Forelimb muscle (tissue), 1 donor: ENCODE data around the gene GP1BA. TPM values are rescaled to one million over a fixed set of nuclear protein-coding genes. Genes with fewer than 3 reads are reported as not detected.

Experiments used
- DNase-seq: peaks from one replicate; pipeline ENCODE4 v3.0.0-alpha.2; 2013; ENCODE audit warnings: low read depth
- polyA plus RNA-seq: library from polyadenylated mRNA; unstranded; fragments of 120-200 nt; gene quantifications from one replicate; pipeline ENCODE4 v1.2.1, GENCODE V29; 2013; ENCODE audit not compliant: insufficient read length

GP1BA gene
- polyA plus RNA-seq, 1 donor: 0.92 TPM

DNA sequence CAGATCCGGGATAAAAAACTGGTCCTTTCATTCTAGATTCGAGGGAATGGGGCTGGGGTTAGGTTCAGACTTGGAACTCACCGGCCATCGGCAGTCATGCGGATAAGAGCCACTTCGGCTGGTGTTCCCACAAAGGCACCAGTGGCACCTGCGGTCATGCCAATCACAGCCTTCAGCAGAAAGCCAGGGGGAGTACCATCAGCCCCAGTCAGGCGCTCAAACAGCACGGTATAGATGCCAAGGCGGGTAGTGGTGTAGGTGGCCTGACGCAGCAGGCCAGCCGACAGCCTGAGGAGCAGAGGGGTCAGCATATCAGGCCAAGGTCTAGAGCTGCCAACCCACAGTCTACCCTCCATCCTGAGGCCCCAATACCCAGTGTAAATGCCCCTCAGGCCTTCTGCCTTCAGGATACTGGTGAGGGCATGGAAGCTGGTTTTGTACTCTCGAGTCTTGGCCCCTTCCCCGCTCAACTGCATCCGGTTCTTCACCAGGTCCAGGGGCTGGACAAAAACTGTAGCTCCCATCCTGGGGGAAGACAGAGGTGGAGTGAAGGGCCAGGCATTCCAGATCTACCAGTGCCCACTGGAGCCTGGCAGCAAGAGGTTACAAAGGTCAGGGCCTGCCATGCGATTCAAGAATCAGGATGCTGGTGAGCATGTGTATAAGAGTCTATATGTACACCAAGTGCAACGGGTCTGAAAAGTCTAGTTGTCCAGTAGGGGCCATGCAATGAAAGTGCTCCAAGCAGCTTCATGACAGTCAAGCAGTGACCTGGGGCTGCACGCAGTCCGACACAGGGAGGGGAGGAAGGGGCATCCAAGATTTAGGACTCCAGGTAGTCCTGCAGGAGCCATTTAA, 6.8 kb downstream of the GP1BA start:
- no peak for DNase-seq

DNA sequence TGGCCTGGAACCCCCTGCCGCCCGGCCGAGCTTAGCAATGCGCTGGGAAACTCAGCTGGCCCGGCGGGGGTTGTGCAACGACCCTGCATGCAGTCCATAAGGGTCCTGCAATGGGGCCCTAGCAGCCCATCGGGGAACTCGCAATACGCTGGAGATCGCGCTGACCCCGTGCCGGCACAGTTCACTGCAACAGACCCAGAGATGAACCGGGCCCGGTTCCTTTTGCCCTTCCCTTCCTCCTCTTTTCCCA, 7.4 kb downstream of the GP1BA start:
- no peak for DNase-seq

DNA sequence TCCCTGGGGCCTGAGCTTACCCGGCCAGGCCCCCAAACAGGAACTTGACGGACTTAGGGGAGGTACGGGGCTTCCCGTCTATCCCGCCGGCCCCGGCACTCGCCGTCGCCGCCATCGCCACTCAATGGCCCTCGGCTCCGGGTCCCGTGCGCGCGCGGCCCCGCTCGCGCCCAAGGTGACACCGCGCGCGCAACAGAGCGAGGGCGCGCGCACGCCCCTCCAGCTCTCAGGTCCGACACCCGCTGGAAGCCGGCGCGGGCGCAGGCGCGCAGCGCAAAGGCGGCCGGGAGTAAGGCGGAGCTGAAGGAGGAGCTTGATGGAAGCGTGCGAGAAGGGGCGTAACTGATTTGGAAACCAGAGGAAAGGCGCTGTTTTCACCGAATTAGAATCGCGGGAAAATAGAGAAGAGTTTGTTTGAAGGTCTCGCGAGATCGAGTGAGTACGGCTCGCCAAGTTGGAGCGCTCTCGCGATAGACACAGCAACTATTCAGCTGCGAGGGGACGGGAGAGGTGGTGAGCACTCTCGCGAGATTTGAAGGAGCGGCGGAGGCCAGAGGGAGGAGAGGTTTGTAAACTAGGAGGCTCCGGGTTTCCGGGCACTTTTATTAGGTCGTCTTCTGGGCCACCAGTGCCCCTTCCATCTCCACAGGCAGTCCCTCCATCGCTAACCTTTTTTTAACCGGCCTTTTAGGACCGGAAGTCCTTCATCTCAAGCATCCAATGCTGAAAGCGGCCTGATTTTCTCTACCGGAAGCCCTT, 7.9 kb downstream of the GP1BA start, which contains the start of the genes RNF167 and SLC25A11:
Gene RNF167, plus strand, starts transcription at position 473 of the 759 bp plus-strand sequence. CDS start 642 bp downstream, outside the sequence.
Gene SLC25A11, minus strand, starts transcription at position 251 of the 759 bp plus-strand sequence. Its CDS starts 136 bp downstream, at position 115.
- DNase-seq: peak; percentile 99

DNA sequence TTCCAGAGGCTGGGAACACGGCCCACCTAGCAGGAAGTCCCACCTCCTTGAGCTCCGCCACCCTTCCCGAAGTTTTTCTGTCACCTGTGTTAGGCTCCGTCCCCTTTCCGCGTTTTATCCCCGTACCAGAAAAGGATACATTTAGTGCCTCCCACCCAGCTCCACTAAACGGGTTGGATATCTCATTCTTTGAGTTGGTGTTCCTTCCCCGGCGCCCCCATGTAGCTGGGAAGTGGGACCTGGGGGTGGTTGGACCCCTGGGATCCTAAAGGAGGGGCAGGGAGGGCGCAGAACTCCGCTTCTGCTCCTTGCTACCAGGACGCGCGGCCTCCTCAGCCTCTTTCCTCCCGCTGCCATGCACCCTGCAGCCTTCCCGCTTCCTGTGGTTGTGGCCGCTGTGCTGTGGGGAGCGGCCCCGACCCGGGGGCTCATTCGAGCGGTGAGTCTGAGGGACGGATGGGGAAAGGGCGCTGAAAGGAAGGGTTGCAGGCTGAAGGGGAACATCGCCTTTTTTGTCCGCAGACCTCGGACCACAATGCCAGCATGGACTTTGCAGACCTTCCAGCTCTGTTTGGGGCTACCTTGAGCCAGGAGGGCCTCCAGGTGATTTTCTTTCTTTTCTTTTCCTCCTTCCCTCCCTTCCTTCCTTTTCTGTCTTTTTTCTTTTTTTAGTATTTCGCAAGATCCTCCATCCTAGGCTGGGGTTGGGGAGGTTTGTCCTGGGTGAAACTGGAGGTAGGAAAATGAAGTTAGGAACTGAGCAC, 8.7 kb downstream of the GP1BA start:
- peak; percentile 79 for DNase-seq

DNA sequence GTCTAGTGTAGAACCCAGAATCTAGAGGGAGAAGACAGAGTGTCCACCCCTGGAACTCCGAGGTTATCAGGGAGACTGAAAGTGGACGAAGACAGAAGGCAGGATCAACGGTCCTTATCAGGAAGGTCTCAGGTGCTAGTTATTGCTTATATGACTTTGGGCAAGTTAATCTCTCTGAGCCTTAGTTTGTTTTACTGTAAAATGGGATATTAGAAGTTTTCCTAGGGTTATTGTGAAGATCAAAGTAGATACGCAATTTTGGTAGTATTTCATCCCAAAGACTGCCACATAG, 9.2 kb downstream of the GP1BA start:
- DNase-seq: no peak

DNA sequence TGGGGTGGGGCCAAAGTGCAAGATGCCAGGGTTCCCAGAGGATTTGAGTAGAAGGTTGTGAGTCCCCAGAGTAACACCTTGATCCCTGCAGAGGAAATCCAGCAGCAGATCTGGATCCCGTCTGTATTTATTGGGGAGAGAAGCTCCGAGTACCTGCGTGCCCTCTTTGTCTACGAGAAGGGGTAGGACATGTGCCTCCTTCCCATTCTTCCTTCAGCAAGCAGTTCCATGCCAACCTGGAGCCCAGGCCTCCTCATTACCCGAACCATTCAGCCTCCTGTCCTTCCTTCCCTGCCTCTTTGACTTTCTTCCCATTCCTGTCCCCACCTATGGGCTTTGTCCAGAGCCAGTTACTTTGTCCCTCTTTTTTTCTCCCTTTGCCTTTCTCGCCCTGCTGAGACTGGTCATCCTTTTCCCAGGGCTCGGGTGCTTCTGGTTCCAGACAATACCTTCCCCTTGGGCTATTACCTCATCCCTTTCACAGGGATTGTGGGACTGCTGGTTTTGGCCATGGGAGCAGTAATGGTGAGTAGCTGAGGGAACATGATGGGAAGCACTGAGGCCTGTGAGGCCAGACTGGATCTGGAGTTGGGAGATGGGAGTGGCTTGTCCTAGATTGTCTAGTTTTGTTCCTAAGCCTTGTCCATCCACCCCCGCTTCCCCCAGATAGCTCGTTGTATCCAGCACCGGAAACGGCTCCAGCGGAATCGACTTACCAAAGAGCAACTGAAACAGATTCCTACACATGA, 10.9 kb downstream of the GP1BA start:
- no peak for DNase-seq

DNA sequence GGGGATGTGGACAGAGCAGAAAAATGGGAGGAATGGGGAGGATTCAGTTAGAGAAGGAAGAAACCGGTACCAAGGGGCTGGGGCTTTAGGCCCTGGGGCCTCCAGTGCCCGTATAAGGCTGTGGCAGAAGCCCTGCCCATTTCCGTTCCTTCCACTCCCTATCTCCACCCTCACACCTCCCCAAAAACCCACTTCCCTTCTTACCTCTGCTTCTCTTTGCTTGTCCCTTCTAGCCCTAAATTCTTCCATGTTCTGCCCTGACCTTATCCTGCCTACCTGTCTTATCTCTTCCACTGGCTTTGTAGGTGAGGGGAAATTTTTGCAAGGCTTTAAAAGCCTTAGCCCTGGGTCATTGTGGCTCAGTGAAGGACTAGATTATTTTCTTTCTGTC, 12.1 kb downstream of the GP1BA start:
- DNase-seq: no peak

DNA sequence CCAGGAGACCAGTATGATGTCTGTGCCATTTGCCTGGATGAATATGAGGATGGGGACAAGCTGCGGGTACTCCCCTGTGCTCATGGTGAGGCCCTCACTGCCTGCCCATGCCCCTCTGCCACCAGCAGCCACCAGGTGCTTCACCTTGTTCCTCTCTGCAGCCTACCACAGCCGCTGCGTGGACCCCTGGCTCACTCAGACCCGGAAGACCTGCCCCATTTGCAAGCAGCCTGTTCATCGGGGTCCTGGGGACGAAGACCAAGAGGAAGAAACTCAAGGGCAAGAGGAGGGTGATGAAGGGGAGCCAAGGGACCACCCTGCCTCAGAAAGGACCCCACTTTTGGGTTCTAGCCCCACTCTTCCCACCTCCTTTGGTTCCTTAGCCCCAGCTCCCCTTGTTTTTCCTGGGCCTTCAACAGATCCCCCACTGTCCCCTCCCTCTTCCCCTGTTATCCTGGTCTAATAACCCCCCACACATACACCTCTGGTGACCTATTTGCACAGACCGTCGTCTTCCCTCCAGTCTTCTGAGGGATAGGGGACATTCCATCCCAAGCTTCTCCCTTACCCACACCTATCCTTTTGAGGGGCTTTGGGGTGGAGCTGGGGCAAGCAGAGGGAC, 12.6 kb downstream of the GP1BA start:
- no peak for DNase-seq

DNA sequence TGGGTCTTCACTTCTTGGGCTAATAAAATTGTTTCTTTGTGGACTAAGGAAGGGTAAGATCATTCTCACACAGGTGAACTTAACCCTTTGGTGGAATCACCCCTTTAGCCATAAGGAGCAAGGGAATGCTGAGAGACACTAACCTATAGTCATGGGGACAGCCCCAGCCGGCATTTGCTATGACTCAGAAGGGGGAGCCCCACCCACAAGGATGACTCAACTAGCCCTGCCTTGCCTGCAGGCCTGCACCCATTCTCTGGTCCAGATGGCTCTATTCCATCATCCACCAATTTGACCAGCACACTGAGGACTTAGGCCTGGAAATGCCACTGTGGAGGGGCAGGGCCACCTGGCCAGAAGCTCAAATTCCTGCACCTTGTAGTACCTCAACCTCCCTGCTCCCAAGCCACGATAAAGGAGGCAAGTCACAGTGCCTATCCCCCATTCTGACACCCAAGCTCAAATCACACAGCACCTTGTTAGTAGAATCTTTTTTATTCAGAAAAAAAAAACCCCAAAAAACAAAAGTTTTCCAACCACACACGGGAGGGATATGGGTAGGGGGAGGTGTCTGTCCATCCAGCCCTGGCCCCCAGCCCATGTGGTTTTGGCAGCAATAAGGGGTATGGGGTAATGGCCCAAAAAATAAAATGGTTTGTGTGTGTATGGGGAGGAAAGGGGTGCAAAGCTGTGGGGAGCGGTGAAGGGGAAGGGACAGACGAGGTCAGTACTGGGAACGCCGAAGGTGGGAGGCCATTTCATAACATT, 13.3 kb downstream of the GP1BA start:
- DNase-seq: no peak

DNA sequence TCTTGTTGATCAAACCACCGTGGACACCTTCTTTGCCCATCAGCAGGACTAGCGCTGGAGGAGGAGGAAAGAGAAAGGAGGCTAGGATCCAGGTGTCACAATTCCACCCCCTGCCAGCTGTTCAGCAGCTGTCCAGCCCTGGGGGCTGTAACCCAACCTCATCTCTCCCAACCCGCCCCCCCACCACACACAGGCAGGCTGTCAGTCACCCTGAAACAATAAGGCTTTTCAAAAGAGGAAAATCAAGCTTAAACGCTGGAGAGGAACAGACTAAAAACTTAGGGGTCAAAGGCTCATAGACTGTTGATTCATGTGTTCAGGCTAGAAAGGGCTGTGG, 13.8 kb downstream of the GP1BA start:
- DNase-seq: no peak

DNA sequence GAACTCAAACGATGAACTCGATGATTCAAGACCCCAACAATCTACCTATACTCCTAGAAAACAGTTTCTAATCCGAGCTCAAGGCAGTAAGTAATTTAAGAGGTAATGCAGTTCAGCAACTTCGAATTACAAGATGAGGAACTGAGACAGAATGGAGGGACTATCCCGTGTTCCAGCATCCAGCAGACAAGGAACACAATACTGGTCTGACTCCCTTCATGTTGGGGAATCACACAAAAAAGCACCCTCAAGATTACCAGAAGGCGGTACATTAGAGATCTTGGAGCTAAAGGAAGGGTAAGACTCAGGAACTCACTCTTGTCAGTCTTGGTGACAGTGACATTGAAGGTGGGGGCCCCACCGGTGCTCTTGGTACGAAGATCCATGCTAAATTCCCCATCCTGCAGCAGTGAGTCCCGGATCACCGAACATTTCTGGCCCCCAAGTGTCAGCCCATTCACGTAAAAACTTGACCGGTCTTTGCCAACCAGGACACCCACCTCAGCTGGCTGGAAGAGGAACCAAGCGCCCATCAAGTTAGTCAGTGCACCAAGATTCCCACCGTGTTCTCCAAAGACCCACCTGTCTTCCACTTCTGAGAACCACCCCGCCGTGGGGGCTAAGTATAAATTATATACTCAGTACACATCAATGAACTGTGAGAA, 14.4 kb downstream of the GP1BA start:
- DNase-seq: no peak

DNA sequence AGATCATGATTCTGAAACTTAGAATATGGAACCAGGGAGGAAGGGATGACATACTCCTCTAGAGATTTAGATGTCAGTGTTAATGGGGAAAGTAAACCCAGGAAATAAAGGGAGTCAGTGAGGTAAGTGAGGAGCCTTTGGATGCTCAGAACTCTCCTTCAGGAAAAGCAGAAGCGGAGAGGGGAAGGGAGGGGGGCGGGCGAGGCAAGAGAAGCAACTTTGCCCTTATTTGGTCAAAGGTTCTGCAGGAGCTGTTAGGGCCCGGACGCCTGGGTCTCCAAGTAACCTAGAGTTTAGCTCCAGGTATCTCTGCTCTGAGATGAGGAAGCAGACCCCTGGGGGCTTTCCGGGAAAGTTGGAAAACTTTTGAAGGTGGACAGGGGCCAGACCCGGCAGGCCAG, 14.9 kb downstream of the GP1BA start:
- DNase-seq: no peak

DNA sequence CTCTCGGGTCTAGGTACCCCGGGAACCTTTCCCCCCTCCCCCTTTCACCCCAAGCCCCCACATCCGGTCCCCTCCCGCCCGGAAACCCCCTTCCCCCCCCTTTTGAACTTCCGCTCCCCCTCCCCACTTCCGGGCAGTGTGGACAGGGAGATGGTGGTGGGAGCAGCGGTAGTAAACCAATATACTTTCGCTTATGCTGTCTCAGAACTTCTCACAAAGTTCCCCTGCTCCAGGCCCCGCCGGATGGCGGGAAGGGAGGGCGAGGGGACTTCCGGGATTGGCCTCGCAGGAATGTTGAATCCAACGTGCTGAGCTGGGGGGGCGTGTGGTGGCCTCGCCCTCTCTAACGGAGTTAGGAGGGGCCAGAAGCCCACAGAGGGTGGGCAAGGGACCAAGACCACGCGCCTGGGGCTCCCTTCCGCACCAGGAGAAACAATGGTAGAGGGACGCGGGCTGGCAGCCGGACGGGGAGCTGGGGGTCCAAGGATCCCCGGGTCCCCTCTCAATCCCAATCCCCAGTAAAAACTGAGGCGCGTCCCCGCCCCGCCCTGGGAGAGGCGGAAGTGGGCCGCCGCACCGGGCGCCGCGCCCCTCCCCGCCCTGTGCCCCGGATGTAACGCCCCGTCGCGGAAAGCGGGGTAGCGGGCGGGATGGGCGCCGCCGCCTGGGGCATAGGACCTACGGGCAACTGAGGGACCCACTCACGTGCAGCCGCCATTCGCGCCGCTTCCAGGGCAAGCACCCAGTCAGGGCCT, 15.5 kb downstream of the GP1BA start:
- DNase-seq: no peak

DNA sequence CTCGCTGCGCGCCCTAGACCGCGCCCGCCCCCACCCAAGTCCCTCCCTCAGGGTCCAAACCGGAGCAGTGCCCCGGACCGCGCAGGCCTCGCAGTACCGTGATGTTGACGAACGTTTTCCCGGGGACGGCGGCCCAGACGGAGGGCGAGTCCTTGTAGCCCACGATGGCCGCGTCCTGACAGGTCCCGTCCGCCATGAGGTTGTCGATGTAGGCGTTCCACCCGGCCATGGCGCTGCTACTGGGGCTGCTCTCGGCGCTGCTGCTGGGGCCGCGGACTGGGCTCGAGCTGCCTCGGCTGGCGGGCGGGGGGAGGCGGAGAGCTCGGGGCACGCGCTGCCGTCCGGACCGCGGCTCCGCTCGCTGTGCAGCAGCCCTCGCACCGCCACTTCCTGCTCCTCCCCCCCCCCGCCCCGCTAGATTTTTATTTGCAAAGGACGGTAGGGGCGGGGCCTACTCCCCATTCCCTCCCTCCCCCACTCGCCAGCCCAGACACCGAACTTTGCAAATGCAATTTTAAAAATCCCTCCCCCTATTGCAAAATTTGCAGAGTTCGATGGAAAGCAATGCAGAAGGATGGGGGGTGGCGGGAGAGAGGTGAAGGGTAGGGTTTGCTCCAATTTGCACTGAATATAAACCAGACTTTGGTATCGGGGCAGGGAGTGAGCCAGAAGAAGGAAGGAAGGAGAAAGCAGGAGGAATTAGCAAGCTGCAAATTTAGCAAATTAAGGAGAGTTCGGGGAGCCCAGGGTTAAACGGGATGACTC, 16.3 kb downstream of the GP1BA start, which contains the start of gene PFN1:
Gene PFN1, minus strand, starts transcription at position 365 of the 765 bp plus-strand sequence. Its CDS starts 136 bp downstream, at position 229.
- peak; percentile 88 for DNase-seq

DNA sequence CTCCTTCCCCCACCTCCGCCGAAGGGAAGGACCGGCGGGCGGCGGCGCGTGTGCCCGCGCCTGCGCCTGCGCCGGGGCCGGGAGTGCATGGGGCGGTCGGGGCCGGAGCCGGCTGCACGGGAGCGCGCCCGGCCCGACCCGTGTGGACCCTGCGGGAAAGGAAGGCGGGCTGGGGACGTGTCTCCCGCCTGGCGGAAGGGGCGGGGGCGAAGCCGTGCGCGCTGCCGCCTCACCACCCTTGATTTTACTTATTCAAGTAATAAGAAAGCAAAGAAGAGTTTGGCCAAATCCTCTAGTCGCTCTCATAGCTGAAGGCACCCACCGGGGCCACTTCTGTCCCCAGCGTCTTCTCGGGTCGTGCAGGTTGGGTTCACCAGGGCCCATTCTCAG, 16.8 kb downstream of the GP1BA start:
- peak; percentile 81 for DNase-seq

DNA sequence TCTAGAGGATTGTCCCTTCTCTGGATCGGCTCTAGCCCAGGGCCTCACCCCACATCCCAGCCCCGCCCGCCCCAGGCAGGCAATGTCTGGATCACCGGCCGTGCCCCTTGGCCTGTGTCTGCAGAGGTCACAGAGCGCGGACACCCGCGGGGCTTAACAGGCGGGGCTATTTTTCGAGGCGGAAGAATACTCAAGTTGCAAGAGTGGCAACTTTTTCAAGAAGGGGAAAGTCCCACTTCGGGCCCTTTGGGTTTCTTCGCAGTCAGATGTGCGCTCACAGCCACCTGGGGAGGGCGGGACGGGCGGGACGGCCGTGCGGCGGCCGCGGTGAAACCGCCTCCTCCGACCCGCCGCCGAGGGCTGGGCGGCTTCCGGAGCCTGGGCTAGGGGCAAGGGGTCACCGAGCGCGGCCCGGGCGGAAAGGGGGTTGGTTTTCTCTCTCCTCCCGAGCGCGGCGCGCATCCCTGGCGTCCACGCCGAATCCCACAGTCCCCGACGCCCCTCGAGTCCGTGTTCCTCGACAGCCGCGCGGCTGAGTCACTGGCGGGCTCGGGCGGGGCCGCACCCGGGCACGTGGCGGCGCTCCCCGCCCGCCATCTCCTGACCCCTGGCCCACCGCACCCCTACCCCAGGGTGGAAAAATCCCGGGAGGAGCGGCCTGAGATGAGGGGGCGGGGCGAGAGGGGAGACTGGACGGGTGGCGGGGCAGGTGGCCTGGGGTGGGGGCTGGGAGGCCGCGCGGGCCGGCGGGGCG, 17.4 kb downstream of the GP1BA start:
- DNase-seq: no peak

DNA sequence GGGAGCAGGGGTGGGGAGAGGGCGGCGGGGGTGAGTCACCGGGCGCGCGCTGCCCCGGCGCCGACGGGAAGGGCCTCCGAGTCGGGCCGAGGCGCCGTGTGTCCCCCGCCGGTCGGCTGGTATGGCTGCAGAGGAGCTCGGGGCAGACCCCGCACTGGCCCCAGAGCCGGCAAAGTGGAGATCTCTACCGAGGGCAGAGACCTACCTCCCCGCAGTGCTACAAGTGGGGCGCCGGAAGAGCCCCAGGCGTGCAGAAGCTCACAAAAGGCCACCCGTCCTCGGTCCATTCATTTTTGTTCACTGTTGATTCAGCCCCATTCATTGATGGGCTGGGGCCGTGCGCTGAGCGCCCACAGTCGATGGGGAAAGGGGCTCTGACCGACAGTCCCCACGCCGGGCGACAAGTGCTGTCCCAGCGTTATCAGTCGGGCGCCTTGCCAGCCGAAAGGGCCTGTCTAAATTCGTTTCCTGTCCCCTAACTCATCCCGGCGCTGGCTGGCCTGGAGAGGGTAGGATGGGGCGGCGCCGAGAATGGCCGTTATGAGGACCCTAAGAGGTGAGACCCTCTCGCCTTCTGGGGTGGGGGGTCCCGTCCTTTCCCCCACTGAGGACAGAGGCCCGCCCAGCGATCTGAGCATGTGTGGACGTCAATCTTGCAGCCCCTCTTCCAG, 18.1 kb downstream of the GP1BA start:
- no peak for DNase-seq
